Measurements from ENCODE around the gene OGG1.

OGG1 gene

DNA sequence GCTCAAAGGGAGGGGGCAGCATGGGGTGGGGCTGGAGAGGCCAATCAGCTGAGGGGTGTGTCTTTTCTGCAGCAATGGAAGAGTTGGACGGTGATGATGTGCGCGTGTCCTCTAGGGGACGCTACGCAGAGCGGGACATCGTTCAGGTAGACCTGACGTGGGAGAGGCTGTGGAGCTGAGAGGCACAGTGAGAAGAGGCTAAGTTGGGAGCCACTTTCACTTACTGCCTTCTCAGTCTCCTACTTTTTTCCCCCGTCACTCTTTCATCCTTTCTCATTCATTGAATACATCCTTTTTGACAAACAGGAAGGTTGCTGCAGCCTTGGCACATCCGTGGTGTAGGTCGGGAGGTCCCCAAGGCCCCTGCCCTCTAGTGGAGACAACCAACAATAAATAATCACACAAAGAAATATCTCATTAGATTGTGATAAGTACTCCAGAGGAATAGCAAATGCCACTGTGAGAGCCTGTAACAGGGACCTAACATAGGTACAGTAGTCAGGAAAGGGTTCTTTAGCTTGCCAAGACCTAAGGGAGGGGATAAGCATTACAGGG, 22.6 kb upstream of the OGG1 start:
- DNase-seq (ENCODE audit: low read depth), result peak; percentile 60
- peak; percentile 68 for TF ChIP-seq CTCF (IDR thresholded peaks at IDR 0.05; ENCODE audit: insufficient read depth, low read depth, low read length, missing control alignments)
- no peak overlapping the region for H3K4me3 ChIP-seq (ENCODE audit: low read depth, low read length)

GRCh38 chr3:9727743-9728142, 22.0 kb upstream of the OGG1 start:
- no peak for DNase-seq (ENCODE audit: low read depth)
- no peak overlapping the region for H3K4me3 ChIP-seq (ENCODE audit: low read depth, low read length)
- TF ChIP-seq CTCF (IDR thresholded peaks at IDR 0.05; ENCODE audit: insufficient read depth, low read depth, low read length, missing control alignments), result no peak

- no peak for DNase-seq (ENCODE audit: low read depth)
- TF ChIP-seq CTCF (IDR thresholded peaks at IDR 0.05; ENCODE audit: insufficient read depth, low read depth, low read length, missing control alignments), result no peak
- H3K4me3 ChIP-seq (ENCODE audit: low read depth, low read length), result no peak overlapping the region
Observed at GRCh38 chr3:9729419-9729818, 20.3 kb upstream of the OGG1 start.

DNA sequence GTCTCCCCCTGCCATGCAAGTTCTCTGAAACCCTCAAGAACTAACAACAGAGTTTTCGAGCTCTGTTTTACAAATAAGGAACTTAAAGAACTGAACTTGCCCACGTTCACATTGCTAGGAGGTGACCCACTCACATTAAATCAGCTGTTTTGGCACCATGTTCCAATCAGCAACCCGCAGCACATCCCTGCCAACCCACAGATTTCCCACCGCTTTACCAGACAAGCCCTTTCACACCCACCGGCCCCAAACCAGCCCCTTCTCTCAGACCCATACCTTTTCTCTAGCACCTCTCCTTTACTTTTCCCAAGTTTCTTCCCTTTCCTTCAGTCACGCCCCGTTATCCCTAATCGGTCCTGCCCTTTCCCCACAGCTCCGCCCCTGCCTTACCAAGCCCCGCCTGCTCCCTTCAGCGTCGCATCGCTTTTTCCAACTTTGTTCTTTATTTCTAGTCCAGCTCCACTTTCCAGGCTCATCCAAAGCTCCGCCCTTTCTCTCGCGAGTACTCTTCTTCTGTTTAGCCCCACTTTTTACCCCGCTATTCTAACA, 19.0 kb upstream of the OGG1 start:
- H3K4me3 ChIP-seq (ENCODE audit: low read depth, low read length), result peak overlapping the region; percentile 81
- DNase-seq (ENCODE audit: low read depth), result no peak
- TF ChIP-seq CTCF (IDR thresholded peaks at IDR 0.05; ENCODE audit: insufficient read depth, low read depth, low read length, missing control alignments), result no peak

DNA sequence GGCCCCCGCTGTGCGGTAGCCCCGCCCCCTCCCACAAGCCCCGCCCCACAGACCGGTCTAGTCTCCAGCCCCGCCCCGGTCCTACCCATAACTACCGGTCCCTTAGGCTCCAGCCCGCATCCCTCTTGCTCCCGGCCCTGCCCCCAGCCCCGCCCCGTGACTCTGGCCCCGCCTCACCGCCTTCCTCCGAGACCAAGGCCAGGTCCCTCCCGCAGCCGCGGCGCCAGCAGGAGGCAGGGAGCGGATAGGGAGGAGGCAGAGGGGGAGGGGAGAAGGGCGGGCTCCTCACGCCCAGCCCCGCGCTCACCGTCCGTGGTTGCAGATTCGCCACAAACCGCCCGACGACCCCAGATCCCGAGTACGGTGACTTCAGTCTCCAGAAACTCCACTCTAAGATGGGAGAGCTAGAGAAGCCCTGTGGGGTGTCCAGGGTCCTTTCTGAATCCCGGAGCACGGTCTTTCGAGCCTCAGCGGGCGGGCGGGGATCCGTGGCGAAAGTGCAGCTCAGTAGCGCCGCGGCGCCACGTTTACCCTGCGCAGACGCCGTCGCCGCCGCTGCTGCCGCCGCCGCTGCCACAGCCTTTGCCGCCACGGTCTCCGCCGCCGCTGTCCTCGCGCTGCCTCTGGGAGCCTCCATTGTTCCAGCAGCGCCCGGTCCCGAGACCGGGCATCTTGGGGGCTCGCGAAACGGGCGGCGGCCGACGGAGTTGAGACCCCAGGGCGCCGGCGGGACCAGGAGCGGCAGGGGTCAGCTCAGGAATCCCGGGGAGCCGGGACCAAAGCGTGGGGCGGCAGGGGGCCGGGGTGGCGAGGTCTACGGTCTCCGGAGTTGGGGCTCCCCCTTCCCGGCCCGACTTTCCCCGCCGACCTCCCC, 18.3 kb upstream of the OGG1 start, which contains the start of gene BRPF1:
Gene BRPF1 (plus strand): TSS at position 530 of the 874 bp plus-strand sequence. CDS start 2,406 bp downstream, outside the sequence.
- peak within 1 kb of the TSS; percentile 92 for H3K4me3 ChIP-seq (ENCODE audit: low read depth, low read length)
- peak; percentile 100 for DNase-seq (ENCODE audit: low read depth)
- no peak for TF ChIP-seq CTCF (IDR thresholded peaks at IDR 0.05; ENCODE audit: insufficient read depth, low read depth, low read length, missing control alignments)

- peak overlapping the region; percentile 92 for H3K4me3 ChIP-seq (ENCODE audit: low read depth, low read length)
- DNase-seq (ENCODE audit: low read depth), result peak; percentile 52
- TF ChIP-seq CTCF (IDR thresholded peaks at IDR 0.05; ENCODE audit: insufficient read depth, low read depth, low read length, missing control alignments), result no peak
Observed at GRCh38 chr3:9732080-9732739, 17.5 kb upstream of the OGG1 start.
